Stimulated activated CD8-positive, alpha-beta memory T cell treated with anti-CD3 and anti-CD28 coated beads, Interleukin-12 subunit alpha, Interleukin-12 subunit beta, amount 100 ng/mL, for 4 hours (primary cell): ENCODE results near the gene ACSL6.

Experiments used
- DNase-seq: peaks from one replicate; pipeline ENCODE4 v3.0.0-alpha.2; 2020; ENCODE audit warnings: low read depth

ACSL6 gene

DNA sequence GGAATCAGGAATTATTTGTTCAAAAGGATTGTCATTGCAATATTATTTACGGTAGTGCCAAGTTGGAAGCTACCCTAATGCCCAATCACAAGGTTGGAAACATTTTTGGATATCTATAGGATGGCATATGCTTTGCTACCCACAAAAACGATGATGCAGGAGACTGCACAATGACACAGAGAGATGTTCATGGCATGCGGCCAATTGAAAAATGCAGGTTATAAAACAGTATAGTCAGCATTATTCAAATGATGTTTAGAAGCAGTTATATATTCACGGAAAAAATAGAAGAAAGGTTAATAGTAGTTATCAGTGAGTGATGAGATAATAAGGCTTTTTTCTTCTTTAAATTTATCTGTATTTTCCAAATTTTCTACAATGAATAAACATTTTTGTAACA, 5.9 kb upstream of the ACSL6 start:
- DNase-seq, result no peak

DNA sequence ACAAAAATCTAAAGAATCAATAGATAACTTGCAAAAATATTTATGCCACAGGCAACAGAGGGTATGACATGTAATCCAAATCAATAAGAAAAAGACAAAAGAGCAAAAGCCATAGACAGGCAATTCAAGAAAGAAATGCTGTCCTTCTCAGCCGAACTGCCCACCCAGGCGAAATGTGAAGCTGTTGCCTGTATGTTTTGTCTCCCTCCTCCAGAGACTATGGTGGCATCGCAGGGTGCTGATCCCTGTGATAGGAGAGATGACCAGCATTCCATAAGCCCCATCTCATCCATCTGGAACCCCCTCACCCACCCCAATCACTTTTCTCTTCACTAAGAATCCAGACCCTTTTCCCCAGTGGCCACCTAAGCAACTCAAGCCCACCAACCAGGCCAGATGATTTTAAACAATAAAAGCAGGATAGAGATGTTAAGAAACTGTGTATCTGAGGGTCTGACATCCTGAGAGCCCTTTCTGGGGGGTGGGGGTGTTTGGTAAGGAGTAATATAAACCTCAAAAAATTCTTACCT, 5.3 kb upstream of the ACSL6 start:
- no peak for DNase-seq

DNA sequence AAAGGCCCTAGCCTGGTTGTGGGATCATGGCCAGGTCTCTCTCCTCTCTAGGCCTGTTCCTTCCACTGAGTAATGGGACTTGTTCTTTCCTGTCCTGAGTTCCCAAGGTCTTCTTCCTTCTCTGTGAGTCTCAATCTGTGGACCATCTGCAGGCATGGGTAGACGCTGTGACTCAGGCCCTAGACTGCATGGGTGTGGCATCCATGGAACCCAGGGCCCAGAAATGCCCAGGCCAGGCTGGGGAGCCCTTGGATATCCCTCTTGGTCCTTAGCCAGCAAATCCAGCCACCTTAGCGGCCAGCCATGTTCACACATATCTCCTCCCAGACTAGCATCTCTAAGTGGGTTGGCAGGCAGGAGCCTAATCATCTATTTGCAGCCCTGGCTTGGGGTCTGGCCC, 2.3 kb upstream of the ACSL6 start:
- DNase-seq, result no peak

DNA sequence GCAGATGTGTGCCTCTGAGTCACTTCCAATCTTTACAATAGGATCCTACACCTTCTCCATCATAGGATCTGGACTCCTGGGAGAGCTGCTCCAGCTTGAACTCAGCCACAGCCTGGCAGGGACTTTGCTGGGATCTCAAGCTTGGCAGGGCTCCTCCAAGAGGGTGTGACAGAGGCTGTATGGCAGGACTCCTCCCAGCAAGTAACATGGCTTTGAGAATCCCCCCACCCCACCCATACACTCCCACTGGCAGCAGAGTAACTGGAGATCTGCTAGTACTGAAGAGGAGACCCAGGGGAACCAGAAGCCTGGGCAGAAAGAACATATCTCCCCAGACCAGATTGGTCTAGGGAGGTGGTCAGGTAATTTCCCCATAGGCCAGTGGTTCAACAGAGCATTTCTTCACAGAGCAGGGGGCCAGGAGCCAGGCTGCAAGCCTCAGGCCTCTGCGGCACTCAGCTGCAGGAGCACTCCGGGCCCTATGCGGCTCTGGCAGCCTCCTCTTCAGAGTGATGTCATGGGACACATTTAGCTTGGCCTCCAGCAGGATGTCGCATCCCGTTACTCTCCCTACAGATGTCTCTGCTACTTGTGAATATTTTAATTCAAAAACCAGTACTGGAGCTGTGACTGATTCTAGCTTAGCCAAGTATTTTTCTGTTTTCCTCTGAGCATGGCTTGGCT, 1.7 kb upstream of the ACSL6 start:
- DNase-seq, result no peak

DNA sequence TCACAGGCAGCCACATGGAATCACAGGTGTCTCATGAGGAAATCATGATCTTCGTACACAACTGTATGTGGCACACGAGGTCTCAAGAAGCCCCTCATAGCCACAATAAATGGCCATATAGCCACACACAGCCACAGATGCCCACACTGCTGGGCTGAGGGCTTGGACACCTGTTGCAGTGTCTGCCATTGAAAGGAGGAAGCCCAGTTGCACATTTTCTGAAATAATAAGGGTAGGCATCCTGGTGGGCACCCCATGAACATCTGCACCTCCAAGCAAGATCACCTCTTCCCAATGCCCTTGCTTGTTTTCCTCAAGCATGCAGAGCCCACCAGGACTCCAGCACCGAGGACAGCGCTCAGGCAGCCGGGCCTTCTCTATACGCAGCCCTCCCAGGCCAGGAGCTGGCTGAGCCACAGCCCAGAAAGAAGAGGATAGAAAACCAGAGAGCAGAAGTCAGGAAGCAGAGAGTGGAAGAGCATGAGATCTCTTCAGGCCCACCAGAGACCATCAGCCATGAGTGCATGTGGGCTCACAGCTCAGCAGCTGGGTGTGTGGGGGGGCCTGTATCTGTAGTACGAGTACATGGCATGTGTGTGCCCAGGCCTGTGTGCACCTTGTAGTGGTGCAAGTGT, 1.0 kb upstream of the ACSL6 start:
- DNase-seq, result no peak

DNA sequence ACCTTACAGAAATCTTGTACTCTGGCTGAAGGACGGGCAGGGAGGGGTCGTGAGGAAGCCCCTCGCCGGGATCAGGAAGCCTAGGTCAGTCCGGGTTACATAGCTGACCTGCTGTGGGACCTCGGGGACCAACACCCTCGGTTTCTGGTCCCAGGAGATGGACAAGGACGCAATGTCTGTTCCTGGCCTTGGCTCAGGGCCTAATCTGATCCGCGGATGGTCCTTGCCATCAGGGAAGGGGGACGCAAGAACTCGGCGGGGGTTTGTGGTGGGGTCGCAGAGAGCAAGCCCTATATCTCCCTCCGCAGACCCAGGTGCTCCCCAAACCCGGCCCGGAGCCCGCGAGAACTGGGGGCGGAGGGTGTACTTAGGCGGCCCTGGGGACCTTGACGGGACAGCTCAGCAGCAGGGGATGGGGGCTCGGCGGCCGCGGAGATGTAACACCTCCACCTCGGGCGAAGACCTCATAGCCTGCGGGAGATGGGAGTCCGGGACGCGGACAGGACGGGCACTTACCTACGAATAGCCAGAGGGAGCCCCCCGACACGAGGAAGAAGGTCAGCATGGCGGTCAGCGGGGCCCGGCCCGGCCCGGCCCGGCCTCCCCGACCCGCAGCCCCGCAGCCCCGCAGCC, 353 bp downstream of the ACSL6 start:
- no peak for DNase-seq

DNA sequence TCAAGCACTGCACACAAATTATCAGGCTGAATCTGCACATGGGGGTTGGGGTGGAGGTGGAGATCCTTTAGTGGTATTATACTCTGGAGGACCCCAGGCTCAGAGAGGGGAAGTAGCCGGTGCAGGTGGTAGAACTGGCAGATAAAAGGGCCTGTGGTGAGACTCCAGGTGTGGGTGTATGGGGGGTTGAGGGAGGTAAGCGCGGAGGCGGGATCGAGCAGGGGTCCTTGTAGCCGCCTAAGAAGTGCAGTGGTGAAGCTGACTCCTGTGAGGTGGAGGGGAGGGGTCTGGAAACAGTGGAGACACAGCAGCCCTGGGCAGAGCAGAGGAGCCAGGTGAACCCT, 841 bp downstream of the ACSL6 start:
- no peak for DNase-seq

DNA sequence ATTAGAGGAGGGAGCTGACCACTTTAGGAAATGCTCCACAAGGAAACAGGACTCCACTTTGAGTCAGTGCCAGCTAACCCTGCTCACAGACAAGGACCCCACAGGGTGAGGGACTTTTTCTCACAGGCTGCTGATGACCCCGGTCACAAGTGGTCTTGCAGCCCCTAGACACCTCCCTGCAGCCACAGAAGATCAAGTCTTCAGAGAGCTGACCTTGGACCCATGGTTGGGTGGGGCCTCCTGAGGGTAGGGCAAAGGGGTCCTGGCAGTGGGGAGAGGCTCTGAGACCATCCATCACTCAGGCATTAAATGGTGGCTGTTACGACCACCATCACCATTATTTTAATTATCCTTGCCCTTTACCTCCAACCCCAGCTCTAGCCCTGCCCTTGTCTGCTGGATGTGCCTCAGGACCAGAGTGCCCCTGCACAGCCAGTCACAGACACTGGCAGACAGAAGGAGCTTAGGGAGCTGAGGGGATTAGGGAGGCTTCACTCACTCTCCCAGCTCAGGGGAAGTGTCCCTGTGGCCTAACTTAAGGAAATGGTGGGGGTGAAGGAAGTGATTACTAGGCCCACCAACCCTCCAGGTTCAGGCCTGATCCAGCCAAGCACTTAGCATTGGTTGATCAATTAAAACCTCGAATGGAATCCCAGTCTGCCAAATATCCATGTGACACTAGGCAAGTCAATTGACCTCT, 1.6 kb downstream of the ACSL6 start:
- DNase-seq, result no peak

DNA sequence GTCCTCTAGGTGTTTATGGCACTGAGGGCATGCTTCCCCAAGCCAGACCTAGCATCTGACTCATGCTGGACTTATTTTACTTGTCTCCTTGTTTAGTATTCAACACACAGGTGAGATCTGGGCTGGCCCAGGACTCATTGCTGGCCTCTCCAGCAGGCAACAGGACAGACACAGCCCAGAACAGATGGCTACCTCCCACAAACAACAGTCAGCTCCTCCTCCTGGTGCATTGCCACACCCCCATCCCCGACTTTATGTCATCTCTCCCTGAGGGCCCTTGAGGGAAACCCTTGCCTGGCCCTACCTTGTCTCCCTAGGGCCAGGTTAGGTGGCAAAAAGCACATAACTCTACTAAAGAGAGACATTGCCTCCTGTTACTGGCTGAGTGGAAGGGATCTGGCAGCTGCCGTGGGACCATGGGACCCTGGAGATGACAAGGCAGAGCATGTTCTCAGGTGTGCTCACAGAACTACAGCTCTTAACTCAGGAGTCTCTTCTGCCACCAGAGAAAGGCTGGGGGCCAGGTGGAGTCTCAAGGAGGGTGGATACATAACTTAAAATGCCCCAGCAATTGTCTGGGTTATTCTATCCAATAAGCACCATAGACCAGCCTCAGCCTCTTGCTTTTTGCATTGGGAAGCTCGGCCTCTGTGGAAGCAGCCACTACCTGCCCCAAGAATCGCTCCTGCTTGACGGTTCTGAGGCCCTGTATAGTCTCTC, 2.3 kb downstream of the ACSL6 start:
- DNase-seq, result no peak

DNA sequence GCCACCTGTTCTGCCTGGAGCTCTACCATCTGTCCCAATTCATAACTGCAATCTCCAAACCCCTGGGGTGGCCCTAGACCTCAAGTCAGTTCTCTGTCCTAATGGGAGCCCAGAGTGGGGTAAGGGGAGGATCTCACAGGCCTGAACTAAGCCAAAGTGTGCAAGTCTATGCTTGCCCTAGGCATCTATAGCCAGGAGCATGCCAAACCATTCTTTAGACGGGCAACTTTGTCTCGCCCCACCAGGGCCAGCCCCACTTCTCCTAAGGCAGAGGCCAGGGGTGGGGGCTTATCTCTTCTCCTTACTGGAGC, 3.3 kb downstream of the ACSL6 start:
- DNase-seq, result no peak

DNA sequence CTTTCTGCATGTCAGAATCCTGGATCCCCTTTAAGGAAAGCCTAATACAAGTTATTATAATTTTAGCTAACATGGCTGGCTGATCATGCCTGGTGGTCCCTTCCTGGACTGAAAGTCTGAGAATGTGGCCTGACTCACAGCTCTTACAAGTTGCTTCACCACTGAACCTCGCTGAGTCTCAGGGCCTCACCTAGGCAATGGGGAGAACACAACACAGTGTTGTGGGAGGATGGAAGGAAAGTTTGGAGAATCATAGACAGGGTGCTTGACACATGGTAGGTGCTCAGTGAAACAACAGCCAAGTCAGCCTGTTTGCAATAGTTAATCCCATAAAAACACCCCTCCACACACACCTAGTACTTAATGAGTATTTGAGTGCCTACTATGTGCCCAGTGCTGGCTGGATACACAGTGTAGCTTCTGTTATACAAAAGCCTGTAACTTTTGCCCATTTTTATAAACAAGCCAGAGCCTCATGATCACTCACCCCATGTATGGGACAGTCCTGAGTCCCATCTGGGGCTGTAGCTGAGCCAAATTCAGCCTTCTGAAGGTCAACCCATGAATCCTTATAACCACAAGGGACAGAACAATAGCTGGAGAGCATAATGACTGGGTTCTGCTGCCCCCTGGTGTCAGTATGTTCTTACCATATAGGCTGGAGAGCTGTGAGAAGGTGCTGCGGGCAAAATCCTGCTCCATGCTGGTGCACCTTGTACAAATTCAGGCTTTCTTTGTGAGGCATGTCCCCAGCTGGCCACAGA, 3.9 kb downstream of the ACSL6 start:
- peak; percentile 48 for DNase-seq

DNA sequence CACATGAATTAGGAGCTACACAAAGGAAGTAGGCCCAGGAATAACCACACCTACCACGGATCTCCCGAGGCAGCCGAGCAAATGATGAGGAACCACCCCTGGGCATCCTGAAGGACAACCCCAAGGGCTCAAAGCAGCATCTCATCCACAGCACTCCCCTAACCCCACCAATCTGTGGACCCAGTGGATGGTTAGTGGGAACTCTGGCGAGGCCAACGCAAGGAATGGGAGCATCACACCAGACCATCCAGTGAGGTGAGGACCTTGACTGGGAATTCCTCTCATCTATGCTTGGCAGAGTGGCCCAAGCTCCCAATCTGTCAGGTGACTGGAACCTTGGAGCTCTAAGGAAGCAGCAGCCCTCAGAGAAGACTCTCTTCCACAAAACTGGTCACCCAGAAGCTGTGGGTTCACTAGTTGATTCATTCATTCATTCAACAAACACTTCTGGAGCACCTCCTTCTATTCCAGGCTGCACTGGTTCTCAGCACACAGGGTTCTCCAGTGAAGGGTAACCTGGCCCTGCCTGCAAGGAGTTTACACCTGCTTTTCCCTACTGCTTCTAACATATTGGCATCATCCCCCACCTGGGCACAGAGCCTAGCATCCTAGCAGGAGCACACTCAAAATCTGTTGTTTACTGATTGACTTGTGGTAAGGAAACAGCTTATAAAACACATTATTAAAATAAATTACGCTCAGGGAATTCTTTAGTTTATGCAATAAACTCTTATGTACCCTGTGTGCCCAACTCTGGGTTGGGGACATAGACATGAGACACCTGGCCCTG, 4.9 kb downstream of the ACSL6 start:
- no peak for DNase-seq

DNA sequence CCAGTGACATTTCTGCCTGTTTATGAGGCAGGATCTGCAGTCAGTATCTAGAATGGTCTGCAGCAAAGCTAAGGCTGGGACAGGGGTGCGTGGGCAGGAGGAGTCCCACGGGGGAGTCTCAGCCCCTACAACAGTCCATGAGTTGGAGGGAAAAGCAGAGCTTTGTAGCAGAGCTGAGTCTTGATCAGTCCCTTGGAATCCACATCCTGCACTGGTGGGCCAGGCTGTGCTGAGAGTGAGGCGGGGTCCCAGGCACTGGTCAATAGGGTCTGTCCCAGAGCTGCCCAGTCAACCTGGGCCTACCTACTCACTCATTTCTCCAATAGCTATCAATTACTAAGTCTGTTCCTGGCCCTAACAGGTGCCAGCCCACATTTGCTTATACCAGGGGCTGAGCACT, 5.9 kb downstream of the ACSL6 start:
- DNase-seq, result no peak

DNA sequence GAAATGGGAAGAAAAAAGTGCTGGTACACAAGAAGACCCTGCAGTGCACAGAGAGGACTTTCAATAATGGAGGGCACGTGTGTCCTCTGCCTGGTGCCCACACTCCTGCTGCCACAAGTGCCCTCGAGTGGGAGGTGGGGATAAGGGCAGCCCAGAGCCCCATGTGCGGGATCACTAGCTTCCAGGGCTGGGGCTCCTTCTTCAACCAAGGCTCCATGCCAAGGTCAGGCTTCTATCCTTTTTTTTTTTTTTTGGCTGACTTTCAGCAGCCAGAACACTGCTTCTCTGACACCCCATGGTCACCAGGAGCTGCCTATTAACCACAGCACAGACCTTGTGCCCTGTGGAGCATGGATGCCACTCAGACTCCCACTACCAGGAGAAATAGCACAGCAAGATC, 7.5 kb downstream of the ACSL6 start:
- no peak for DNase-seq

DNA sequence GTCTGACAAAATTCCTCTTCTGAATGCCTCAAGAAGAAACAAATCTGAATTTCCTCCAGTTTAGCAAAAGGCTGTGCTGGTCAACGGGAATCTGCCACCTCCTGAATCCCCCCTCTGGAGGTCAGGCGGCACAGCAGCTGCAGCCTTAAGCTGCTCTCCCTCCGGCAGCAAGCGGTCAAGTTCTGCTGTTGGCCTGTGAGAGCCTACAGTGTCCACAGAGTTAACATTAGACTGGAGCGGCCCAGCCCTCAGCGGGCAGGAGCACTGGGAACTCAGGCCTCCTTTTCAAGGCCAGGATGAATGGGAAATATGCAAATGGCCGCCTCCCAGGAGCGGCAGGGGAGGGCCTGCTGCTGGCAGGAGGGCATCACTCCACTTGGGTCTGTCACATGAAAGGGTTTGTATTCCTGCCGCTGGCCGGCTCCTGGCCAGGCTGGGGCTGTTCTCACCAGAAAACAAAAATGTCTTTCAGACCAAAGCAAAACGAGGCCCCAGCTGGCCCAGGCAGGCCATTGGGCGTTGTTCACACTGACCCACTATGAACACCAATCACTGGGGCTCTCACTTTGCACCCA, 8.2 kb downstream of the ACSL6 start:
- DNase-seq, result no peak

DNA sequence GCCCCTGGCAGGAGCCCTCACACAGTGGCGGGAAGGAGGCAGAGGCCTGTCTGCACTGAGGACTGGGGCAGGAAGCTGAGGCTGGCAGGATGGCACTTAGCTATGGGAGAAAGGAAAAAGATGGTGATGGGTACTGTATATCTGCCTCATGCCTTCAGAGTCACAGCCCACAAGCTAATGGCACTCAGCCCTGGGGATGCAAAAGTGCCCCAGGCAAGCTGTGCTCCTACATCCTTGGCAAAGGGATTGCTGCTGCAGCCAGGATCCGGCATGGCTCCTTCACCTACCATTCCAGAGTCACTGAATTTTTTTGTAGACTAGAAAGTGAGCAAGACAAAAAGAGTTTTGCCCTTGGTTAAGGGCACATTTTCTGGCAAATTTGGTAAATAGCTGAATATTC, 8.7 kb downstream of the ACSL6 start:
- DNase-seq, result no peak

DNA sequence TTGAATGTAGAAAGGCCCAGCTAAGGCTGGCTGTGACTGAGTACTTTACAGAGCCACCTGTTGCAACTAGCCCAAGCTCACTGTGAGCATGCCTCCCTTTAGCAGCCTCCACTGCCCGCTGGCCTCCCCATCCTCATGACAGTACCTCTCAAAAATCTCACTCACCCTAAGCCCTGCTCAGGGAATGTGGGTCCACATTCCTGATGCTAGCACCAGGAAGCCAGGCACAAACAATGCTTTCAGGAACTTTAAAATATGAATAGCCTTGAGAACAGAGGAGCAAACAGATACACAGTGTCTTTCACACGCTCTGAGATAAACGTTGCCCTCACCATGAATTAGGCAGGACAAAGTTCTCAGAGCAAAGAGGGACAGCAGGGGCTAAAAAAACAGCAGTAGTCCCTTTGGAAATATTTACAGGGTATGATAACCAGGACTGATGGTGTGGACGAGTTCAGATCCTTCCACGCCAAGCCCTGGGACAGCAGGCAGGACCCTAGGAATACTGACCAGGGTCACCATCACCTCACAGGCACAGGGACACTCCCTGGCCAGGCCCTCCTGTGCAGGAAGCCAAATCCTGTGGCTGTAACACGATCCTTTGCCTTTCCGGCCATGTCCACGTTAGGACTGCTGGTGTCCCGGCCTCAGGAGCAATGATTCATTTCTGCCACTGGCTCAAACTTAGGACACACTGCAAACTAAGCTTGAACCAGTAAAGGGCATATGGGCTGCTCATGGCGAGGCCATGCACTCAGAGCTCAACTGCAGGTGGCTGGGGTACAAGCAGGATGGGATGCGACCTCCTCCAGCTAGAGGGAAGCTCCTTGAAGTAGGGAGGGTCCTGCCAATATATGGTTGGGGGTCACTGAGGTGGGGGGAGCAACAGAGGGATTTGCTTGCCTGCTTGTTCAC, 9.6 kb downstream of the ACSL6 start:
- DNase-seq, result no peak

DNA sequence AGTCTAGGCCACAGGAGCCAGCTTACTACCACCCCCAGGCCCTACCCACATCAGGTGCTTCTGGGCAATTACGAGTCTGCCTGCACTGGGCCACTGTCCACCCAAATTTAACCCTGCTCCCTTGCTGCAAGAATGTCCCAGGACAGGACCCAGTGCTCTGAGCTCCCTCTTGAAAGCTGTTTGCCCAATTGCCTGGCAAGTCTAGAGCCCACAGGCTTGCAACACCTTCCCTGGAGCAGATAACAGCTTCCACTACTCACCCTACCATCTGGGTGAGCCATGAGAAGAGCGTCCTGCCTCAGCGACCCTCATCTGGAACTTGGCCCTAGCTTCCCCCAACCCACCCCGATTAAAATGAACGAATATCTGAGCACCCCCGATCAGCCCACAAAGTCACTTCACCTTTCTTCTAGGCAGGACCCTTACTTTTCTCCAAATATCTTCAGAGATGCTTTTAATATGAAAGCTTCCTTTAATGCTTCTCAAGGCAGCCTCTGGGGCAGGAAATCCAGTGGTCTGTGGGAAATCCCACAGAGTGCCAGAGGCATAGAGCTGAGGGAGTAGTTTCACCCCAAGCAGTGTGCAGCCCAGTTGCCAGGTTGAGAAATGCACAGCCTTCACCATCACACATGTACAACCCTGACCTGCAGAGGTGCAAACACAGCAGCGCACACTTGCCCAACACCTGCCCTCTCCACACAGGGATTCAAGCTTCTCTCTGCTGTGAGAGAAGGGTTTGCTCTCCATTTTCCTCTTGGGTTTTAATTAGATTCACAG, 10.6 kb downstream of the ACSL6 start:
- DNase-seq, result no peak

DNA sequence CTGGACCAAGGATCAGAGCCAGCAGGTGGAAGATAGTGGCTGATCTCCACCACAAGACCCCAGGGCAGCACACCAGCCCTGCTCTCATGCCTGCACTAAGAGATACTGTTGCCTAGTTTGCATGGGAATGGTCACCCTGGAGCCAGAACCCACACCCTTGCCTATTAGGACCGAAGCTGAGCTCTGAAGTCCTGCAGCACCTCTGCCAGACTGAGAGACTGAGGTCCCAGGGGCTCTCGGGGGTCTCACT, 11.3 kb downstream of the ACSL6 start:
- no peak for DNase-seq
